BE2C (cell line): ENCODE data around the gene METAP1.

Experiments used
- DNase-seq: peaks from one replicate; pipeline ENCODE4 v3.0.0-alpha.2; 2020
- H3K27me3 ChIP-seq: fragments of 250-450 bp; sonication (Bioruptor Pico); 2 replicates; pipeline ENCODE4 v1.5.1; 2020; ENCODE audit warnings: mild to moderate bottlenecking
- H3K36me3 ChIP-seq: fragments of 250-450 bp; sonication (Bioruptor Pico); 2 replicates; pipeline ENCODE4 v1.5.1; 2020; ENCODE audit warnings: mild to moderate bottlenecking
- H3K4me1 ChIP-seq: fragments of 250-450 bp; sonication (Bioruptor Pico); 2 replicates; pipeline ENCODE4 v1.5.1; 2020
- H3K4me3 ChIP-seq: 2 replicates; pipeline ENCODE4 v1.5.1; 2011; ENCODE audit warnings: low read depth, low read length
- H3K9me3 ChIP-seq: fragments of 250-450 bp; sonication (Bioruptor Pico); 2 replicates; pipeline ENCODE4 v1.5.1; 2020
- TF ChIP-seq, protein P1 (sequence below): IDR thresholded peaks from 2 replicates; pipeline ENCODE4 v1.5.1; 2012; ENCODE audit warnings: mild to moderate bottlenecking, low read depth, low read length

The METAP1 gene

DNA sequence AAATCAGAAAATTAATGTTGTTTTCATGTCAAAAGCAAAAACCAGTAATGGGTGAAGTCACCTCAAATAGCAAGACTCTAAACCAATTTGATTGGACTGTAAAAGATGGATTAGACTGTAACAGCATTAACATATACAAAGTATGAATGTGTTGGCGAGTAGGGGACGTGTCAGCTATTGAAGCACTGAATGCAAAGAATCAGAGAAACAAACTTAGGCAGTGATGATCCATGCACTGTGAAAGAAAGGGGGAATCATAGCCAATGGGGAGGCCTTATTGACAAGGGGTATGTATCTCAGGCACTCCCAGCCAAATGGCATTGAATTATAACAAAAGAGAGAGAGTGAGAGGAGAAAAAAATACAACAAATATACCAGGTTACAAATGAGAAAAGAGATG, 36.1 kb upstream of the METAP1 start:
- Histone ChIP-seq H3K4me1 (no peaks in the 10 kb centered on the region), H3K4me3 (no peak overlapping the region), H3K36me3 (no peaks in the 10 kb centered on the region), H3K9me3 (no peaks in the 10 kb centered on the region), H3K27me3 (no peaks in the 10 kb centered on the region)
- DNase-seq, result no peak
- TF ChIP-seq, protein P1, sequence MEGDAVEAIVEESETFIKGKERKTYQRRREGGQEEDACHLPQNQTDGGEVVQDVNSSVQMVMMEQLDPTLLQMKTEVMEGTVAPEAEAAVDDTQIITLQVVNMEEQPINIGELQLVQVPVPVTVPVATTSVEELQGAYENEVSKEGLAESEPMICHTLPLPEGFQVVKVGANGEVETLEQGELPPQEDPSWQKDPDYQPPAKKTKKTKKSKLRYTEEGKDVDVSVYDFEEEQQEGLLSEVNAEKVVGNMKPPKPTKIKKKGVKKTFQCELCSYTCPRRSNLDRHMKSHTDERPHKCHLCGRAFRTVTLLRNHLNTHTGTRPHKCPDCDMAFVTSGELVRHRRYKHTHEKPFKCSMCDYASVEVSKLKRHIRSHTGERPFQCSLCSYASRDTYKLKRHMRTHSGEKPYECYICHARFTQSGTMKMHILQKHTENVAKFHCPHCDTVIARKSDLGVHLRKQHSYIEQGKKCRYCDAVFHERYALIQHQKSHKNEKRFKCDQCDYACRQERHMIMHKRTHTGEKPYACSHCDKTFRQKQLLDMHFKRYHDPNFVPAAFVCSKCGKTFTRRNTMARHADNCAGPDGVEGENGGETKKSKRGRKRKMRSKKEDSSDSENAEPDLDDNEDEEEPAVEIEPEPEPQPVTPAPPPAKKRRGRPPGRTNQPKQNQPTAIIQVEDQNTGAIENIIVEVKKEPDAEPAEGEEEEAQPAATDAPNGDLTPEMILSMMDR, result no peak

DNA sequence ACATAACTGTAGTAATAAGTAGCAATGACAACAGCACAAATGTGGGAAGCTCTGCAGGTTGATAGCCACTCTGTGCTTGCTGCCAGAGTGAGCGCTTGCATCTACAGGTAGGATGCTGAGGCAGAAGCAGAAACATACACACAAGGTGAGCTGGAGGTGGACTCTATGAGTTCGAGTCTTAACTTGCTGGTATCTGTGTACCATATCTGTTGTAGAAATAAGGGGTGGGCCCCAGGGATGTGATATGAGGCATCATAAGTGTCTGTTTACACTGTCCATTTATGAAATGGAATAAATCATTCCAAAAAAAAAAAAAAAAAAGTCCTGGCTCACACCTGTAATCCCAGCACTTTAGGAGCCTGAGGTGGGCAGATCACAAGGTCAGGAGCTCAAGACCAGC, 33.8 kb upstream of the METAP1 start:
- H3K9me3 ChIP-seq, result no peaks in the 10 kb centered on the region
- no peaks in the 10 kb centered on the region for H3K36me3 ChIP-seq
- H3K4me1 ChIP-seq, result no peaks in the 10 kb centered on the region
- H3K27me3 ChIP-seq, result no peaks in the 10 kb centered on the region
- TF ChIP-seq, protein P1, result no peak
- no peak overlapping the region for H3K4me3 ChIP-seq
- no peak for DNase-seq

GRCh38 chr4:98963538-98964433, 31.7 kb upstream of the METAP1 start:
- H3K36me3 ChIP-seq, result no peaks in the 10 kb centered on the region
- TF ChIP-seq, protein P1, result no peak
- H3K4me1 ChIP-seq, result no peaks in the 10 kb centered on the region
- no peak overlapping the region for H3K4me3 ChIP-seq
- DNase-seq, result no peak
- no peaks in the 10 kb centered on the region for H3K9me3 ChIP-seq
- H3K27me3 ChIP-seq, result no peaks in the 10 kb centered on the region

GRCh38 chr4:98966926-98967325, 28.6 kb upstream of the METAP1 start:
- H3K4me3 ChIP-seq, result no peak overlapping the region
- DNase-seq, result no peak
- TF ChIP-seq, protein P1, result no peak
- no peaks in the 10 kb centered on the region for H3K9me3 ChIP-seq
- H3K4me1 ChIP-seq, result no peaks in the 10 kb centered on the region
- H3K36me3 ChIP-seq, result no peaks in the 10 kb centered on the region
- H3K27me3 ChIP-seq, result no peaks in the 10 kb centered on the region

DNA sequence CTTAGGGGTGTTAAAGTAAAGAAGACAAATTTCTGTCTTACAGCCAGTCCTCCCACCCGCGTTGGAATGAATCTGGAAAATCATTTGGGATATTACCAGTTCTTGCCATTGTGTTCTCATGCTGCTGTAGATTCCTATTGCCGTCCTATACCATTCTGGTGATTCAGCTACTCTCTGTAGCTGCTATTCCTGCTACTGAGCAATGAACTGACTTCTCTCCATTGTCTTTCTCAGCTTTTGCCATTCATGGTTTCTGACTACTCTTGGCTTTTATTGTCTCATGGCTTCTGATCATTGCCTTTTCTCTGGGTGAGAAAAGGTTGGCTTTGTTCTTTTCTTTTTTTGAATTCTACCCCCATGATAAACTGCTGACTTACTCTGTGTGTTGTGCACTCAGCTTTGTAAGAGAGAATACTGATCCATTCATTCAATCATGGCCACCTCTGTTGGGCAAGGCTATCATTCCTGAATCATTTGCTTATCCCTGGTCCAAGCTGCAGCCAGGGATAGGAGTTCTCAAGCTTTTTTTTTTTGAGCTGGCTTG, 27.7 kb upstream of the METAP1 start:
- no peak for DNase-seq
- TF ChIP-seq, protein P1, result no peak
- no peak overlapping the region for H3K4me3 ChIP-seq
- no peaks in the 10 kb centered on the region for H3K36me3 ChIP-seq
- H3K4me1 ChIP-seq, result no peaks in the 10 kb centered on the region
- H3K9me3 ChIP-seq, result no peaks in the 10 kb centered on the region
- no peaks in the 10 kb centered on the region for H3K27me3 ChIP-seq
